Memory B cell (primary cell): ENCODE measurements around the gene CACNA1C.
A peak's percentile ranks its signal among the peaks of the same experiment; 100 is the strongest.

Source experiments
- ATAC-seq: fragments of 150-1000 bp; cut with Tn5 transposase; 2 replicates; pipeline ENCODE4 v1.10.0; 2021; ENCODE audit warnings: low read depth, mild to moderate bottlenecking, moderate library complexity
- DNase-seq, 2 donors: peaks; one replicate each; pipeline ENCODE4 v3.0.0; 2022; ENCODE audit warnings: low spot score in 2 of 2
- H3K27ac Mint-ChIP-seq: one replicate; pipeline ENCODE4 v1.8.0; 2022; ENCODE audit warnings: mild to moderate bottlenecking, moderate library complexity, mixed read lengths
- H3K27me3 Mint-ChIP-seq: one replicate; pipeline ENCODE4 v1.8.0; 2022; ENCODE audit warnings: mixed read lengths
- H3K36me3 Mint-ChIP-seq: one replicate; pipeline ENCODE4 v1.8.0; 2022; ENCODE audit warnings: mild to moderate bottlenecking, mixed read lengths
- H3K4me1 Mint-ChIP-seq: one replicate; pipeline ENCODE4 v1.8.0; 2022; ENCODE audit warnings: mixed read lengths
- H3K4me3 Mint-ChIP-seq: one replicate; pipeline ENCODE4 v1.8.0; 2022; ENCODE audit warnings: mild to moderate bottlenecking, moderate library complexity, mixed read lengths
- H3K9me3 Mint-ChIP-seq: one replicate; pipeline ENCODE4 v1.8.0; 2022; ENCODE audit warnings: mixed read lengths

Gene CACNA1C

DNA sequence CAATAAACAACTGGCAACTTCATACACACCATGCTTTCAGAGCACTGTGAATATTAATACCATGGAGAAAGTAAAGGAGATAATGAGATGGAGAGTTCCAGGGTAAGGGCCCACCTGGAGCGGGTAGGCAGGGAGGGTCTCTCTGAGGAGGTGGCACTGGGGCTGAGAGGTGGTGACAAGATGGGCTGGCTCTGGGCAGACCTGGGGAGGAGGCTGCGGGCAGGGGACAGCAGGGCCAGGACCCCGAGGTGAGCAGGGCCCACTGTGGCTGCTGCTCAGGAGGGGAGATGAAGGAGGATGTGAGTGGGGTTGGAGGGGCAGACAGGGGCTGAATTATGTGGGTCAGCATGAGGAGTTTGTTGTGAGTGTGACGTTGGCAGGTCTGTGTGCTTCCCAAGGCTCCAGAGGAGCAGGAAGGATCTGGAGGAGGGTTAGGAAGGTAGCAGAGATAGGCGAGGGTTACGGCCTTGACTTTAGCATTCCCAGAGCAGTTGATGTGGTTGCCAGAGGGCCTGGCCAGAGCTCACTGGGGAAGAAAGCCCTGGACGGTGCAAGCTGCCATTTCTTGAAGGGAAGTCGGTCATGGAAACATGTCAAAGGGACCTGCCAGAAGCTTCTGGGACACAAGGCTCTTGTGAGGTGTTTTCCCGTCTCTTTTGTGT lies 88.2 kb downstream of the CACNA1C start:
- peaks cover 17% of the 10 kb centered on the region for H3K27me3 Mint-ChIP-seq
- ATAC-seq, result no peak

DNA sequence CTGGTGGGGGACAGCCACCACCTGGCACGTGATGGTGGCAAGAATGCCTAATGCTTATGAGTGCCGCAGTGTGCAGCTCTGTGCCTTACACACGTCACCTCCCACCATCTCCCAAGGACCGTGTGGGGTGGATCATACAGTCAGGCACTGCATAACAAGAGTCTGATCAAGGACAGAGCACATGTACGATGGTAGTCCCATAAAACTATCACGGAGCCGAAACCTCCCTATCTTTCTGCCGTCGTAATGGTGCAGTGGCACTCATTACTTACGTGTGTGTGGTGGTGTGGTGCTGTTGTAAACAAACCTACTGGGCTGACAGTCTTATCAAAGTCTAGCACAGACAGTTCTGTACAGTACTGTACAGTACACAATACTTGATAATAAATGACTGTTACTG lies 89.3 kb downstream of the CACNA1C start:
- no peaks in the 10 kb centered on the region for H3K4me1 Mint-ChIP-seq
- peaks cover 14% of the 10 kb centered on the region for H3K27me3 Mint-ChIP-seq
- ATAC-seq (no peak), DNase-seq (no peak)
- H3K4me3 Mint-ChIP-seq, result no peak overlapping the region
- H3K9me3 Mint-ChIP-seq, result no peaks in the 10 kb centered on the region
- no peaks in the 10 kb centered on the region for H3K36me3 Mint-ChIP-seq
- H3K27ac Mint-ChIP-seq, result no peak overlapping the region

More for the DNA sequence above, 88.2 kb downstream of the CACNA1C start:
- no peaks in the 10 kb centered on the region for H3K4me1 Mint-ChIP-seq
- H3K36me3 Mint-ChIP-seq, result no peaks in the 10 kb centered on the region
- H3K4me3 Mint-ChIP-seq, result no peak overlapping the region
- H3K9me3 Mint-ChIP-seq, result no peaks in the 10 kb centered on the region
- DNase-seq, result no peak
- H3K27ac Mint-ChIP-seq, result no peak overlapping the region

DNA sequence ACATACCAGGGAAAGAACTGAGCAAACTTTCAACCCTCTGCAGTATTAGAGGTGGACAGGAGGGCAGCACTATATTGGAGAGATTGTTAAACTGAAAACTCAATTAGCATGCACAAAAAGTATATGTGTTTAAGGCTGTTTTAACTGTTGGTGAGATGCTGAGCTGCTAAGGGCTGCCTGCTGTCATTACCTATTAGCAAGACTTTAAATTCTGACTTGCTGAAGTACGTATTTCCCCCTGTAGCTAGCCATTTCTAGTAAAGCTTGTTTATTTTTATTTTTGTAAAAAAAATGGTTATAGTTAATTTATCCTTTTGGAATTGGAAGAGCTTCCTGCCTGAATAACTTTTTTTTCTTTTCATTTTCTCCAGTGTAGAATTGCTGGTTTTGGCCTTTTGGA lies 92.2 kb downstream of the CACNA1C start:
- Mint-ChIP-seq H3K36me3 (no peaks in the 10 kb centered on the region), H3K27ac (no peak overlapping the region), H3K27me3 (peaks cover 14% of the 10 kb centered on the region), H3K4me3 (no peak overlapping the region), H3K9me3 (no peaks in the 10 kb centered on the region), H3K4me1 (no peaks in the 10 kb centered on the region)
- ATAC-seq, result no peak
- no peak for DNase-seq

DNA sequence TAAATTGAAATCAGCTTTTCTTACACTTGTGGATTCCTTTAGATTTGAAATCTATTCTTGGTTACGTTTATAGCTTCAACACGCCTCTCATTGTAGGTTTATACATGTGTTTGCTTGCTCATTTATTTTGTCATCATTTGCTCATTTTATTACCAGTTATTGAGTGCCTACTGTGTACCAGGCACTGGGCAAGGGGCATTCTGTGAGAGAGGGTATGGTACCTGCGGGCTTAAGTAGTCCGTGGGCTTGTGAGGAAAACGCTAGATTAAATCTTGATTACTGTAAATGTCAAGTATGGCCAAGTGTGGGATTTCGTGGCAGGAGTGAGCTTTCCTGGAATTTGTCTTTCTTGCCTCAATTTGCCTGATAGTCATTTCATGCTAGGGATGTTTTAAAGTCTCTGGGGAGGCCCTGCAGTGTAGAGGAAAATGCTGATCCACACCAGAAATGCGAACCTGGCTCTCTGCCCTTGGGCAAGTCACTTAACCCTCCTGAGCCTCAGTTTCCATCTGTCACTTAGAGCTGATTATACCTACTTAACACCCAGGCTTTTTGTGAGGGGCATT lies 92.7 kb downstream of the CACNA1C start:
- Mint-ChIP-seq H3K4me1 (no peaks in the 10 kb centered on the region), H3K27me3 (peaks cover 14% of the 10 kb centered on the region), H3K9me3 (no peaks in the 10 kb centered on the region), H3K4me3 (no peak overlapping the region), H3K27ac (no peak overlapping the region), H3K36me3 (no peaks in the 10 kb centered on the region)
- ATAC-seq (no peak), DNase-seq (no peak)

DNA sequence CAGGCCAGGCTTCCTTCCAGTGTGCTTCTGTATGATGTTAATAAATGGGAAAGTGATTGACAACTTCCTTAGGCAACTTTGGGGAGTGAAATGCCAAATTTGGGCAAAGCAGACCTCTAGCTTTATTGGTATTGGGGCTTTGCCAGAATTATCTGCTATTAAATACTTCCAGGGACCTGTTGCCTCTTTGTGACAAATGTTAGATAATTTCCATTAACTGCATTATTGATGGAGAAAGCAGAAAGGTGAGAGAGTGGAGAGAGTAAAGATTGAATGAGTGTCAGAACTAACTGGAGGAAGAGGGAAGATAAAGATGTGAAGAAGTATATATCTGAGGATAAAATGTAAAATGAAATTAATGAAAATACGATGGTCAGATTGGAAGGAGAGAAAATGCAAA lies 94.5 kb downstream of the CACNA1C start:
- H3K4me3 Mint-ChIP-seq, result no peak overlapping the region
- no peak for DNase-seq
- peaks cover 10% of the 10 kb centered on the region for H3K27me3 Mint-ChIP-seq
- H3K4me1 Mint-ChIP-seq, result peaks cover 4% of the 10 kb centered on the region
- H3K9me3 Mint-ChIP-seq, result peaks cover 1% of the 10 kb centered on the region
- no peaks in the 10 kb centered on the region for H3K36me3 Mint-ChIP-seq
- no peak overlapping the region for H3K27ac Mint-ChIP-seq
- ATAC-seq, result no peak

DNA sequence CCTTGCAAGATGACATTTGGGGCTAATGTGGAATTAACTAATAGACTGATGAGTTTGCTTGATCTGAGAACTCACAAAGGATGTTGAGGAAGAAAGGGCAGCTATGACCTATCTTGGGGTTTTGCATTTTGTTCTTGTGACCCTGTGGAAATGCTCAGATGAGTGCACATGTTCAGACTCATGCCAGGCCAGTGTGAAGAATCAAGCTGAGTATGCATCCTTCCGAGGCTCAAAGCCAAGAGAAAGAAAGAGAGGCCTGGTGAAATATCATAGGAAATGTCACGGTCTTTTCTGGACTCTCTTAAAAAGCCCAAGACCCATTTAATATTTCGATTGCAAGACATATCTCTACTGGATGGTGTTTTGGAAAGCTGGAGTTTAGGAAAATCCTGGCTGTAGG lies 96.3 kb downstream of the CACNA1C start:
- no peak for ATAC-seq
- Mint-ChIP-seq H3K4me1 (peaks cover 5% of the 10 kb centered on the region), H3K4me3 (no peak overlapping the region), H3K36me3 (no peaks in the 10 kb centered on the region), H3K27ac (no peak overlapping the region), H3K27me3 (peaks cover 9% of the 10 kb centered on the region), H3K9me3 (peaks cover 1% of the 10 kb centered on the region)
- DNase-seq, result no peak

DNA sequence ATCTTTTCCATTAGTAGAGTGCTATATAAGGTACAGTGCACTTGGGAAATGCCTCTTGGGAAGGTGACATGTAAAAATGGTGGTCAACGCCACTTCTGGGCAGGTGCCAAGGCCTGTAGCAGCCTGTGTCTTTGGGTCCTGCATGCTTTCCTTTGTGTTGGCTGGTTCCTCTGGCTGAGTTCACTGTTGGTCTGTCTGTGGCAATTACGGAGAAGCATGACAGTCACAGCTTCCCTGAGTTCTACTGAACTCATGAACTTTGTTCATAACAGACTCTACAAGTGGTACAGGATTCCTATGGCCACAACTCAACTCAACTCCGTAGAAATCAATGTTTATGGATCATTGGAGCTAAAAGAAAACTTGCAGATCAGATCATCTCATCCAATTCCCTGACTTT lies 98.0 kb downstream of the CACNA1C start:
- Mint-ChIP-seq H3K36me3 (no peaks in the 10 kb centered on the region), H3K27ac (no peak overlapping the region), H3K9me3 (peaks cover 1% of the 10 kb centered on the region), H3K4me3 (no peak overlapping the region), H3K4me1 (peaks cover 5% of the 10 kb centered on the region), H3K27me3 (peaks cover 7% of the 10 kb centered on the region)
- ATAC-seq (no peak), DNase-seq (no peak)

DNA sequence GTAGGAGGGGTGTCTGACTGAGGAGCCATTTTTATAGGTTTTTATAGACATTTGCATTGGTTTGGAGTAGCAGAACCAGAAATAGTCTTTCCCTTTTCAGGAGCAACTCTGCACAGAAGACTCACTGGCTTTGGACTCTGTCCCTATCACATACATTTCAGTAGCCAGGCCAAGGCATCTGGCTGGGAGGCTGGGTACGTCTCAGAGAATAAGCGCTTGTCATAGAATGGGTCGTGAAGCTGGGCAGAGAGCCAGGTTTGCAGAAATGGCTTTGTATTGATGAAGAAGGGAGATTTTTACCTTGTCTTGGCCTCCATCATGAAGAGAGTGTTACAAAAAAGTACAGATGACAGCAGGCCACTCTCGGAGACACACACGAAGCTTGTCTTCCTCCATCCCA lies 98.6 kb downstream of the CACNA1C start:
- DNase-seq (no peak), ATAC-seq (no peak)
- peaks cover 1% of the 10 kb centered on the region for H3K9me3 Mint-ChIP-seq
- H3K27ac Mint-ChIP-seq, result no peak overlapping the region
- no peaks in the 10 kb centered on the region for H3K36me3 Mint-ChIP-seq
- H3K27me3 Mint-ChIP-seq, result peaks cover 7% of the 10 kb centered on the region
- no peak overlapping the region for H3K4me3 Mint-ChIP-seq
- H3K4me1 Mint-ChIP-seq, result peaks cover 5% of the 10 kb centered on the region

DNA sequence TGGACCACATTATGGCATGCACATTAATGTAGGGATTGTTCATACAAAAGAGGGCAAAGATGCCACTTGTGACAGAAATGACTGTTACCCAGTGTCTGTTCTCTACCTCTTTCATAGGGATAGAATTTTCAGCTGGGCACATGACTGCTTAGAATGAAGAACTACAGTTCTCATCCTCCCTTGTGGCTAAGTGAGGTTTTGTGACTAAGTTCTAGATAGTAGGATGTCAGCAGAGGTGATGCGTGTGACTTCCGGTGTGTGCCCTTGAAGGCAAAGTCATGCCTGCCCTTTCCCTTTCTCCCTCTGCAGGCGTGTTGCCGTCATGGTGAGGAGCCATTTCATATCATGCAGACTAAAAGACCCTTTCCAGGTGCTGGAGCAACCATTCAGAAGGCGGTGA lies 99.3 kb downstream of the CACNA1C start:
- peaks cover 1% of the 10 kb centered on the region for H3K9me3 Mint-ChIP-seq
- DNase-seq (no peak), ATAC-seq (peak; percentile 49)
- no peak overlapping the region for H3K4me3 Mint-ChIP-seq
- H3K27me3 Mint-ChIP-seq, result peaks cover 7% of the 10 kb centered on the region
- no peaks in the 10 kb centered on the region for H3K36me3 Mint-ChIP-seq
- no peak overlapping the region for H3K27ac Mint-ChIP-seq
- H3K4me1 Mint-ChIP-seq, result peaks cover 5% of the 10 kb centered on the region

DNA sequence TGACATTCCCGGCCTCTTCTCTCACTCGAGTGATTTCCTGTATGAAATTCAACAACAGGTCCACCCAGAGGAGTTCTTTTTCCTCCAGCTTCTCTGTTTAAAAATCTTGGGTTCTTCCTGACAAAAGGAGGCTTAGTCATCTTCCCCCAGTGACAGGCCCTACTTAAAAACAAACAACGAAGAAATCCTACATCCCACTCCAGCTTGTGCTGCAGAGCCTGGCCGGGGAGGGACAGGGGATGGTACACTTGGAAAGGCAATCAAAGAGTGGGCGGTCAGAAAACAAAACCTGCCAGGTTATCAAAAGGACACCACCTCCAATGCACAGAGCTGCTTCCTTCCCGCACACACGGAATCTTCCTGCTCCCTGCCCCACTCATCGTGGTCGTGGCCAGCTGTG lies 101.3 kb downstream of the CACNA1C start:
- Mint-ChIP-seq H3K36me3 (no peaks in the 10 kb centered on the region), H3K27me3 (peaks cover 5% of the 10 kb centered on the region), H3K4me3 (no peak overlapping the region), H3K27ac (no peak overlapping the region), H3K4me1 (peaks cover 5% of the 10 kb centered on the region), H3K9me3 (peaks cover 1% of the 10 kb centered on the region)
- ATAC-seq (no peak), DNase-seq (no peak)

DNA sequence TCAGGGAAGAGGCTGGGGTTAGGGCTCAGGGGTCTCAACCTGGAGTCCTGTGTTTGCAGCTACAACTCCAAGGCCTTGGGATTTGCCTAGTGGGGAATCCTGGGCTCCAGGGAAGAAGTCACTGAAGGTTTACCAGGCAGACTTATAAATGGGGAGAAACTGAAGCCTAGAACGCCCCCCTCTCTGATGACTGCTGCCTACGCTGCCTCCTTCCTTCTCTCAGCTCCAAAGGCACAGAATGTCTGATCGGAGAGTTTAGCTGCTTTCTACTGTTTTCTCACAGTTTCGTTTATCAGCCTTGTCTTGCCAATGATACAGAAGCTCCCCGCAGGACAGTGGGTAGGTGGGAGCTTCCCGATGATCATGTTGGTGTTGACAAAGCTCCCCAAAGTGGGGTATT lies 101.7 kb downstream of the CACNA1C start:
- Mint-ChIP-seq H3K4me1 (peaks cover 5% of the 10 kb centered on the region), H3K27ac (no peak overlapping the region), H3K9me3 (peaks cover 1% of the 10 kb centered on the region), H3K4me3 (no peak overlapping the region), H3K36me3 (no peaks in the 10 kb centered on the region), H3K27me3 (peaks cover 5% of the 10 kb centered on the region)
- DNase-seq (no peak), ATAC-seq (no peak)

DNA sequence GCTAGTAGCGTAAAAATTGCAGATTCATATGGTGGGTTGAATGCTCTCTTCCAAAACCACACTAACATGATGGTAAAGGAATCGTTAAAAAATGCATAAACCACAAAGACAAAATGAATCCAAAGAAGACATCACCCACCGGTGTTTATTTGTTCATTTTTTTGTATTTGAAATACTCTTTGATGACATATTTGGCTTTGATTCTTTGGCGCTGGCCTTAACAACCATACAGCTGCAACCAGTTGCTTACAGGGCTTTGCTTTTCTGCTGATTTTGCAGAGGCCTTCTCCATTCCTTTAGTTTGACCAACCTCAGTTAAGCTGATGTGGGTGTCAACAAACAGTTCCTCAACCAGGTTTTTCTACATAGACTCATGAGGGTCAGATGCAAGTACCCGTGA lies 103.5 kb downstream of the CACNA1C start:
- H3K27ac Mint-ChIP-seq, result no peak overlapping the region
- peaks cover 5% of the 10 kb centered on the region for H3K4me1 Mint-ChIP-seq
- peaks cover 1% of the 10 kb centered on the region for H3K9me3 Mint-ChIP-seq
- H3K36me3 Mint-ChIP-seq, result no peaks in the 10 kb centered on the region
- no peak overlapping the region for H3K4me3 Mint-ChIP-seq
- peaks cover 5% of the 10 kb centered on the region for H3K27me3 Mint-ChIP-seq
- DNase-seq (no peak), ATAC-seq (no peak)

DNA sequence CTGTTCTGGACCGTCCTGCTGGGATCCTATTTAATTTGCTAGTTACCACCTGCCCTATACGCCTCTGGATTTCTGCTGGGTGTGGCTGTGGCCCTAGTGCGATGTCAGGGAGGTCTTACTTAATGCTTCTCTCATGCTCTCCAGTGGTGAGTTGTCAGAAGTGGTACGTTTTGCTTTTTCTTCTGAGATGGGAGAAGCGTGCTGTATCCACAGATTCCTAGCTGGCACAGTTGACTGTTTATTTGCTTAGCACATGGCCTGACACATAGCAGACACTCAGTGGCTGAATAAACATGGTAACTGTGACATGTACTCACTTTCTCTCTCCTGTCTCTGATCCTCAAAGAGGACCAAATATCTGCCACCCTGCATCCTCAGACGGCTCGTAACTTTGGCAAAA lies 107.3 kb downstream of the CACNA1C start:
- no peak overlapping the region for H3K27ac Mint-ChIP-seq
- no peak overlapping the region for H3K4me3 Mint-ChIP-seq
- ATAC-seq (no peak), DNase-seq (no peak)
- no peaks in the 10 kb centered on the region for H3K36me3 Mint-ChIP-seq
- no peaks in the 10 kb centered on the region for H3K4me1 Mint-ChIP-seq
- H3K27me3 Mint-ChIP-seq, result peaks cover 10% of the 10 kb centered on the region
- peaks cover 4% of the 10 kb centered on the region for H3K9me3 Mint-ChIP-seq

DNA sequence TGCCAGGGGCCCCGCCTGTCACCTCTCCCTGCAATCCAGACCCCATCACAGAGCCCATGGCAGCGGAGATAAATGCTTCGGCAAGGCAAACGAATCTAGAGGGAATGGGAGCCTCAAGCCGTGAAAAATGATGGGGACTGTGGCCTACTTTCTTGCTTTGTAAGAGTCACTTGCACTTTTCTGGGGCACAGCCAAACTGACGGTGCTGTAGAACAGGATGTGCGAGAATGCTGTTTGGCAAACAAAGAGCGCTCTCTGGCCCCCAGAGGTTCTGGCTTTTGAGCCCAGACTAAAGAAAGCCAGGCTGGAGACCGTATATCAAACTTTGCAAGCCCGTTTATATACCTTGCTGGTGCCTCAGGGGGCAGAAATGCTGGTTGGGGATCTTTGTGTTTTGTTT lies 108.7 kb downstream of the CACNA1C start:
- no peak for DNase-seq
- Mint-ChIP-seq H3K4me1 (no peaks in the 10 kb centered on the region), H3K36me3 (no peaks in the 10 kb centered on the region), H3K4me3 (no peak overlapping the region), H3K27ac (no peak overlapping the region), H3K9me3 (peaks cover 4% of the 10 kb centered on the region), H3K27me3 (peaks cover 8% of the 10 kb centered on the region)
- no peak for ATAC-seq
